Neural cell (in vitro differentiated cells): ENCODE measurements around the gene MFSD6L. TPM values are rescaled to one million over a fixed set of nuclear protein-coding genes. Genes with fewer than 3 reads are reported as not detected.

ENCODE experiments used
- H2AFZ ChIP-seq: fragments of 200-600, 300-800 bp; sonication (generic), shearing (Covaris generic); 2 replicates; pipeline ENCODE4 v1.6.0; 2014; ENCODE audit warnings: low read depth, mild to moderate bottlenecking, antibody characterized with exemption, low read length, moderate library complexity
- H3F3A ChIP-seq: fragments of 200-600 bp; shearing (Covaris generic); 2 replicates; pipeline ENCODE4 v1.6.1; 2016; ENCODE audit warnings: mild to moderate bottlenecking, moderate library complexity, mixed read lengths, antibody characterized with exemption, low read length; ENCODE audit not compliant: insufficient read depth, poor library complexity, severe bottlenecking
- H3K27ac ChIP-seq: fragments of 200-600, 300-800 bp; sonication (generic), shearing (Covaris generic); 2 replicates; pipeline ENCODE4 v1.5.1; 2014; ENCODE audit warnings: mild to moderate bottlenecking, low read length, moderate library complexity
- H3K27me3 ChIP-seq: fragments of 300-800, 200-600 bp; sonication (generic), shearing (Covaris generic); 2 replicates; pipeline ENCODE4 v1.6.0; 2014; ENCODE audit warnings: mild to moderate bottlenecking, low read depth, low read length, moderate library complexity; ENCODE audit not compliant: insufficient read depth
- H3K36me3 ChIP-seq: fragments of 300-800, 200-600 bp; sonication (generic), shearing (Covaris generic); 2 replicates; pipeline ENCODE4 v1.5.1; 2014; ENCODE audit warnings: mild to moderate bottlenecking, antibody characterized with exemption, low read length, moderate library complexity; ENCODE audit not compliant: insufficient read depth
- H3K4me2 ChIP-seq: fragments of 300-800, 200-600 bp; sonication (generic), shearing (Covaris generic); 2 replicates; pipeline ENCODE4 v1.6.0; 2014; ENCODE audit warnings: mild to moderate bottlenecking, low read length
- H3K4me3 ChIP-seq: fragments of 300-800, 200-600 bp; sonication (generic), shearing (Covaris generic); 2 replicates; pipeline ENCODE4 v1.5.1; 2014; ENCODE audit warnings: mild to moderate bottlenecking, low read length, moderate library complexity
- H3K79me2 ChIP-seq: fragments of 200-600 bp; shearing (Covaris generic); replicated peaks from 2 replicates; pipeline ENCODE4 v1.6.0; 2014; ENCODE audit warnings: mild to moderate bottlenecking, low read length, moderate library complexity; ENCODE audit not compliant: insufficient read depth
- H3K9ac ChIP-seq: fragments of 300-800, 200-600 bp; sonication (generic), shearing (Covaris generic); 2 replicates; pipeline ENCODE4 v1.6.1; 2016; ENCODE audit warnings: mild to moderate bottlenecking, low read length, mixed read lengths
- H3K9me2 ChIP-seq: fragments of 200-600 bp; shearing (Covaris generic); 2 replicates; pipeline ENCODE4 v1.6.1; 2016; ENCODE audit warnings: mild to moderate bottlenecking, low read length, mixed read lengths; ENCODE audit not compliant: insufficient read depth
- H3K9me3 ChIP-seq: fragments of 200-600, 300-800 bp; sonication (generic), shearing (Covaris generic); 2 replicates; pipeline ENCODE4 v1.6.1; 2016; ENCODE audit warnings: mild to moderate bottlenecking, mixed run types, low read length, moderate library complexity, mixed read lengths
- H4K20me1 ChIP-seq: fragments of 200-600 bp; shearing (Covaris generic); 2 replicates; pipeline ENCODE4 v1.6.1; 2016; ENCODE audit warnings: mild to moderate bottlenecking, mixed run types; ENCODE audit not compliant: insufficient read depth
- CTCF ChIP-seq: fragments of 450-650 bp; IDR thresholded peaks from 2 replicates; pipeline ENCODE4 v1.5.1; 2014; ENCODE audit warnings: antibody characterized with exemption, mild to moderate bottlenecking, moderate library complexity; ENCODE audit not compliant: poor library complexity, severe bottlenecking
- EP300 ChIP-seq: fragments of 450-650 bp; conservative IDR thresholded peaks from 2 replicates; pipeline ENCODE4 v1.6.1; 2014; ENCODE audit warnings: antibody characterized with exemption, mild to moderate bottlenecking, moderate library complexity; ENCODE audit not compliant: poor library complexity, severe bottlenecking
- EZH2 ChIP-seq: fragments of 200-600, 300-800 bp; shearing (Covaris generic), sonication (generic); IDR thresholded peaks from 2 replicates; pipeline ENCODE4 v1.6.1; 2014; ENCODE audit warnings: antibody characterized with exemption, low read length, borderline replicate concordance, mild to moderate bottlenecking; ENCODE audit not compliant: insufficient read depth, poor library complexity, severe bottlenecking
- MXI1 ChIP-seq: fragments of 450-650 bp; conservative IDR thresholded peaks from 2 replicates; pipeline ENCODE4 v1.6.1; 2014; ENCODE audit warnings: antibody characterized with exemption, mild to moderate bottlenecking; ENCODE audit not compliant: poor library complexity, severe bottlenecking
- POLR2AphosphoS5 ChIP-seq: IDR thresholded peaks from 2 replicates; pipeline ENCODE4 v1.6.1; 2012
- RAD21 ChIP-seq: fragments of 450-650 bp; conservative IDR thresholded peaks from 2 replicates; pipeline ENCODE4 v1.6.1; 2014; ENCODE audit warnings: antibody characterized with exemption, mild to moderate bottlenecking, moderate library complexity
- REST ChIP-seq: IDR thresholded peaks from 2 replicates; pipeline ENCODE4 v1.6.1; 2012; ENCODE audit warnings: borderline replicate concordance
- SMC3 ChIP-seq: fragments of 450-650 bp; conservative IDR thresholded peaks from 2 replicates; pipeline ENCODE4 v1.6.1; 2014; ENCODE audit warnings: antibody characterized with exemption, mild to moderate bottlenecking, moderate library complexity; ENCODE audit not compliant: poor library complexity
- TAF1 ChIP-seq: IDR thresholded peaks from 2 replicates; pipeline ENCODE4 v1.6.1; 2012; ENCODE audit warnings: low read depth
- polyA plus RNA-seq: library from polyadenylated mRNA; depleted of rRNA; stranded (reverse); fragments of >200 nt; gene quantifications from 2 replicates; pipeline ENCODE4 v1.2.3, GENCODE V29; 2014

The MFSD6L gene
- polyA plus RNA-seq, 1 donor from 2014 or later: not detected

GRCh38 chr17:8803531-8804420 is 4.6 kb upstream of the MFSD6L start:
- Histone ChIP-seq H3K79me2 (no peaks in the 10 kb centered on the region), H4K20me1 (no peaks in the 10 kb centered on the region), H3K4me3 (no peak overlapping the region), H3K4me2 (no peak overlapping the region), H3K27me3 (peaks cover 13% of the 10 kb centered on the region), H3K9me2 (no peaks in the 10 kb centered on the region), H3F3A (no peaks in the 10 kb centered on the region), H3K9ac (no peak overlapping the region), H3K27ac (no peak overlapping the region), H3K9me3 (no peaks in the 10 kb centered on the region), H3K36me3 (no peaks in the 10 kb centered on the region), H2AFZ (no peak overlapping the region)
- TF ChIP-seq EP300: no peak
- no peak for TF ChIP-seq REST
- no peak for TF ChIP-seq CTCF
- TF ChIP-seq TAF1: no peak
- TF ChIP-seq SMC3: no peak

GRCh38 chr17:8801135-8801840 is 2.1 kb upstream of the MFSD6L start:
- Histone ChIP-seq H2AFZ (no peak overlapping the region), H3K27ac (no peak overlapping the region), H3K79me2 (no peaks in the 10 kb centered on the region), H3K4me2 (no peak overlapping the region), H3K36me3 (no peaks in the 10 kb centered on the region), H3K9ac (no peak overlapping the region), H3K27me3 (peaks cover 18% of the 10 kb centered on the region), H4K20me1 (no peaks in the 10 kb centered on the region), H3F3A (no peaks in the 10 kb centered on the region), H3K9me3 (no peaks in the 10 kb centered on the region), H3K4me3 (no peak overlapping the region), H3K9me2 (no peaks in the 10 kb centered on the region)
- no peak for TF ChIP-seq MXI1
- no peak for TF ChIP-seq POLR2AphosphoS5
- TF ChIP-seq TAF1: no peak
- TF ChIP-seq RAD21: no peak
- TF ChIP-seq CTCF: no peak
- TF ChIP-seq EZH2: no peak
- TF ChIP-seq EP300: no peak
- no peak for TF ChIP-seq REST
- TF ChIP-seq SMC3: no peak
